ENCODE results near the gene ZNF423. TPM values are rescaled to one million over a fixed set of nuclear protein-coding genes. Genes with fewer than 3 reads are reported as not detected.

ZNF423 gene
- total RNA-seq, 1 experiment from 2014 or later = 11.1 TPM

DNA sequence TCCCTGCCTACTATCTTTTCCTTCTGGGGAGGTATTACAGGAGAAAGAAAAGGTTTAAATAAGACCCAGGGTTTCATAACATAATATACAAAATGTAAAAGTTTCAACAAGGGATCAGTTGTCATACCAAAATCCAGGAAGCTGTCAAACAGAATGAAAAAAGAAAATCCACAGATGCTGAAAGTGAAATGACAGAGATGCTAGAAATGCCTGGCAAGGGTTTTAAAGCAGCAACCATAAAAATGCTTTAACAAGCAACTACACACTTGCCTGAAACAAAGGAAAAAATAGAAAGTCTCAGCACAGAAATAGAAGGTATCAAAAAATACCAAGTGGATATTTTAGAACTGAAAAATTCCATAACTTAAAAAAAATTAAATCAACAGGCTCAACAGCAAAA, 377.3 kb downstream of the ZNF423 start:
- H3K9me3 ChIP-seq (ENCODE audit: low read depth, low read length, poor library complexity, severe bottlenecking) = no peaks in the 10 kb centered on the region
- no peaks in the 10 kb centered on the region for H3K36me3 ChIP-seq (ENCODE audit: insufficient read depth, low read length, poor library complexity, severe bottlenecking)
- POLR2A ChIA-PET (ENCODE audit: low non-redundant PET) = no interaction called here
- no peak overlapping the region for H3K27ac ChIP-seq (ENCODE audit: low read depth, low read length, poor library complexity, severe bottlenecking)
- H3K4me3 ChIP-seq (ENCODE audit: low read depth, low read length, poor library complexity, severe bottlenecking) = no peak overlapping the region
- no peak for DNase-seq (ENCODE audit: low spot score)
- no peaks in the 10 kb centered on the region for H3K4me1 ChIP-seq (ENCODE audit: insufficient read depth, low read length, poor library complexity, severe bottlenecking)
- peaks cover 5% of the 10 kb centered on the region for H3K27me3 ChIP-seq (replicated peaks; ENCODE audit: insufficient read depth, low read depth, low read length, poor library complexity)
- BruUV-seq (replicated peaks) = no TSS peak
- CTCF ChIA-PET = no interaction called here
- TF ChIP-seq, protein P1, sequence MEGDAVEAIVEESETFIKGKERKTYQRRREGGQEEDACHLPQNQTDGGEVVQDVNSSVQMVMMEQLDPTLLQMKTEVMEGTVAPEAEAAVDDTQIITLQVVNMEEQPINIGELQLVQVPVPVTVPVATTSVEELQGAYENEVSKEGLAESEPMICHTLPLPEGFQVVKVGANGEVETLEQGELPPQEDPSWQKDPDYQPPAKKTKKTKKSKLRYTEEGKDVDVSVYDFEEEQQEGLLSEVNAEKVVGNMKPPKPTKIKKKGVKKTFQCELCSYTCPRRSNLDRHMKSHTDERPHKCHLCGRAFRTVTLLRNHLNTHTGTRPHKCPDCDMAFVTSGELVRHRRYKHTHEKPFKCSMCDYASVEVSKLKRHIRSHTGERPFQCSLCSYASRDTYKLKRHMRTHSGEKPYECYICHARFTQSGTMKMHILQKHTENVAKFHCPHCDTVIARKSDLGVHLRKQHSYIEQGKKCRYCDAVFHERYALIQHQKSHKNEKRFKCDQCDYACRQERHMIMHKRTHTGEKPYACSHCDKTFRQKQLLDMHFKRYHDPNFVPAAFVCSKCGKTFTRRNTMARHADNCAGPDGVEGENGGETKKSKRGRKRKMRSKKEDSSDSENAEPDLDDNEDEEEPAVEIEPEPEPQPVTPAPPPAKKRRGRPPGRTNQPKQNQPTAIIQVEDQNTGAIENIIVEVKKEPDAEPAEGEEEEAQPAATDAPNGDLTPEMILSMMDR (conservative IDR thresholded peaks at IDR 0.05; ENCODE audit: low read depth, low read length) = no peak
- TF ChIP-seq EZH2 (IDR thresholded peaks at IDR 0.05; ENCODE audit: borderline replicate concordance, low read depth, low read length, poor library complexity, severe bottlenecking) = no peak
- intact Hi-C loops (cut with micrococcal nuclease; ENCODE audit: unreplicated experiment) = no loop called here

DNA sequence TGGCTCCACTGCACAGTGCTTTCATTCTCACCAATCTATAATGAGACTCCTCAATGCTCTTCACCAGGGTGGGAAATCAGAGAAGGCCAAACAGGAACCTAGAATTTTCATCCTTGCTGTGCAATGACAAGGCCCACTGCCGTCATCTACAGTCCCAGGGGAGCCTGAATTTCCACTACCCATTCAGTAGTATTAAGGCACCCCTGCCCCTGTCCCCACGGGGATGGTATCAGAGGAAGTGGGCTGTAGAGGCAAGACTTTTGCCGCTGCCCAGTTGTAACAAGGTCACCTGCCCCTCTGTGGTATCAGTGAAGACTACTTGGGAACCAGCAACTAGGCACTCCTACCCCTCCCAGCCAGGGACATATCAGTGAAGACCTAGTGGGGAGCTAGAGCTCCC, 377.8 kb downstream of the ZNF423 start:
- POLR2A ChIA-PET (ENCODE audit: low non-redundant PET) = no interaction called here
- intact Hi-C loops (cut with micrococcal nuclease; ENCODE audit: unreplicated experiment) = no loop called here
- CTCF ChIA-PET = no interaction called here
- no TSS peak for BruUV-seq (replicated peaks)
- no peak overlapping the region for H3K4me3 ChIP-seq (ENCODE audit: low read depth, low read length, poor library complexity, severe bottlenecking)
- H3K4me1 ChIP-seq (ENCODE audit: insufficient read depth, low read length, poor library complexity, severe bottlenecking) = no peaks in the 10 kb centered on the region
- TF ChIP-seq EZH2 (IDR thresholded peaks at IDR 0.05; ENCODE audit: borderline replicate concordance, low read depth, low read length, poor library complexity, severe bottlenecking) = no peak
- TF ChIP-seq, protein P1 (conservative IDR thresholded peaks at IDR 0.05; ENCODE audit: low read depth, low read length) = no peak
- H3K36me3 ChIP-seq (ENCODE audit: insufficient read depth, low read length, poor library complexity, severe bottlenecking) = no peaks in the 10 kb centered on the region
- peaks cover 5% of the 10 kb centered on the region for H3K27me3 ChIP-seq (replicated peaks; ENCODE audit: insufficient read depth, low read depth, low read length, poor library complexity)
- DNase-seq (ENCODE audit: low spot score) = no peak
- no peaks in the 10 kb centered on the region for H3K9me3 ChIP-seq (ENCODE audit: low read depth, low read length, poor library complexity, severe bottlenecking)
- H3K27ac ChIP-seq (ENCODE audit: low read depth, low read length, poor library complexity, severe bottlenecking) = no peak overlapping the region

DNA sequence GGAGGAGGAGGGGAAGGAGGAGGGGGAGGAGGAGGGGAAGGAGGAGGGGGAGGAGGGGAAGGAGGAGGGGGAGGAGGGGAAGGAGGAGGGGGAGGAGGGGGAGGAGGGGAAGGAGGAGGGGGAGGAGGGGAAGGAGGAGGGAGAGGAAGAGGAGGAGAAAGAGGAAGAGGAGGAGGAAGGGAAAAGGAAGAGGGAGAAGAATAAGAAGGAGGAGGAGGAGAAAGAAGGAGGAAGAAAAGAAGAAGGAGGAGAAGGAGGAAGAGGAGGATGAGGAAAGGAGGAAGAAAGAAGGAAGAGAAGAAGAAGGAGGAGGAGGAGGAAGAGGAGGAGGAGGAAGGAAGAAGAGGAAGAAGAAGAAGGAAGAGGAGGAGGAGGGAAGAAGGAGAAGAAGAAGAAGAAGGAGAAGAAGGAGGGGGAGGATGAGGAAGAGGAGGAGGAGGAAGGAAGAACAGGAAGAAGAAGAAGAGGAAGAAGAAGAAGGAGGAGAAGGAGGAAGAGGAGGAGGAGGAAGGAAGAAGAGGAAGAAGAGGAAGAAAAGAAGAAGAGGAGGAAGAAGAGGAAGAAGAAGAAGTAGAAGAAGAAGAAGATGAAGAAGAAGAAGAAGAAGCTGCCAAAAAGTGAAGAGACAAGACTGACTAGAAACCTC, 378.5 kb downstream of the ZNF423 start:
- no peaks in the 10 kb centered on the region for H3K9me3 ChIP-seq (ENCODE audit: low read depth, low read length, poor library complexity, severe bottlenecking)
- no TSS peak for BruUV-seq (replicated peaks)
- H3K27me3 ChIP-seq (replicated peaks; ENCODE audit: insufficient read depth, low read depth, low read length, poor library complexity) = peaks cover 5% of the 10 kb centered on the region
- no peaks in the 10 kb centered on the region for H3K36me3 ChIP-seq (ENCODE audit: insufficient read depth, low read length, poor library complexity, severe bottlenecking)
- TF ChIP-seq, protein P1 (conservative IDR thresholded peaks at IDR 0.05; ENCODE audit: low read depth, low read length) = no peak
- TF ChIP-seq EZH2 (IDR thresholded peaks at IDR 0.05; ENCODE audit: borderline replicate concordance, low read depth, low read length, poor library complexity, severe bottlenecking) = no peak
- POLR2A ChIA-PET (ENCODE audit: low non-redundant PET) = no interaction called here
- no peak overlapping the region for H3K27ac ChIP-seq (ENCODE audit: low read depth, low read length, poor library complexity, severe bottlenecking)
- CTCF ChIA-PET = no interaction called here
- no peaks in the 10 kb centered on the region for H3K4me1 ChIP-seq (ENCODE audit: insufficient read depth, low read length, poor library complexity, severe bottlenecking)
- intact Hi-C loops (cut with micrococcal nuclease; ENCODE audit: unreplicated experiment) = no loop called here
- H3K4me3 ChIP-seq (ENCODE audit: low read depth, low read length, poor library complexity, severe bottlenecking) = no peak overlapping the region
- DNase-seq (ENCODE audit: low spot score) = no peak
